ENCODE results near the gene UBA3.

The UBA3 gene

DNA sequence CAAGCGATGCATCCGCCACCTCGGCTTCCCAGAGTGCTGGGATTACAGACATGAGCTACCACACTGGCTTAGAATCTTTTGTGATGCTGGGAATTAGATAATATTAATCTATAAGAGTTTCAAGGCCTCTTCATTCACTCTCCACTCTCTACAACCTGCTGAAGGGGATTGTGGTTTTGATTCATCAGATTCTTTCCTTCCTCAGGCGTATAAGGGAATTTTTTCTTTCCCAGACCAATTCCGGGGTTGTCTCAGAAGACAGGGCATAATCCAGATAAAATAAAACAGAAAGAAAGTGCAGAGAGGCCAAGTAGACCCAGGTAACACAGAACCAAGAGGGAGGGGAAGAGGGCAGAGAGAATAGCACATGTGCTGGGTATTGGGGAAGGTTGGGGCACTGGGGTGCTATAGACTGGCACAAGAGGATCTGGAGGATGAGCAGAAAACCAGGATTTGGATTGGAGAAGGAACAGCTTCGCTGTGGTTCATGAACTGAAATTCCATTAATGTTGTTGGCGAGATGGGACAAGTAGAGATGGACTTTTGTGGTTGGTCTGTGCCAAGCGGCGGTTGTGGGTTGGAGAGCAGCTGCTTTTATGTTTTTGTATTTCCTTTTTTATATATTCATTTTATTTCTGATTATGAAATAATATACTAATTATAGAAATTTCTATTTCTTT, 17.4 kb upstream of the UBA3 start:
- no peak for FAIRE-seq

DNA sequence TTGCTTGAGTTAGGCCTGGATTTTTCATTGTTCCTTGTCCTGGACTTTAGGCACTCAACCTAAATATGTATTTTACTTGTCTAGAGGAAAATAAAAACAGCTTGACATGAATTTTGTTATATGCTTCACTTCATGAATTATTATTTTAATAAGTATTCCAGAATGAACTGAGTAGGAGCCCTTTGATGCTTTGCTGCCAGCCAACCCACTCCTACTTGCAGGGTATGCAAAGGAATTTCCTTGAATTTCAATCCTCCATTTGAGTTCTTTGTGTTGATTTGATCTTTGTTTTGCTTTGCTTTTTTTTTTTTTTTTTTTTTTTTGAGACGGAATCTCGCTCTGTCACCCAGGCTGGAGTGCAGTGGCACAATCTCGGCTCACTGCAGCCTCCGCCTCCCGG, 16.1 kb upstream of the UBA3 start:
- no peak for FAIRE-seq

GRCh38 chr3:69095636-69096035, 15.5 kb upstream of the UBA3 start:
- no peak for FAIRE-seq

GRCh38 chr3:69094467-69095205, 14.5 kb upstream of the UBA3 start:
- no peak for FAIRE-seq

DNA sequence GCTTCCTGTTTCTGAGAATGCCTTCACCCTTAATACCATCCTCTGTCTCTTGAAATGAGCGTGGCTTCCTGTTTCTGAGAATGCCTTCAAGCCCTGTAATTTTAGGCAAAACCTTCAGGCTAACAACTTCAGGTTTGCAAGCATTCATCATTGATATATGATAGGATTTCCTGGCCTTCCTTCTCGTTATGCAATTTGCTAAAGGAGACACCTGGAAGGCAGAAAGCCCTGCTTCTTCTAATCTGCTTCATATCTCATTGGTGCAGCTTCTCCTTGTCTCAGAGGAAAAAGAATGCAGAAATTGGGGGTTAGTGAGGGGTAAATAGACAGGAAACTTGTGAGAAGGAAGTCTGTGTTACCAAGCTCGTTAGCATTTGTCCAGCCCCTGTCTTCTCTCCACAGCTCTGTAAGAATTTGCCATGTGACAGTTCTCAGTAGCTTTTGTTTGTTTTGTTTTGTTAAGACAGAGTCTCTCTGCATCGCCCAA, 11.9 kb upstream of the UBA3 start:
- FAIRE-seq = no peak

- no peak for FAIRE-seq
Measured at GRCh38 chr3:69091389-69092029, 11.3 kb upstream of the UBA3 start.

DNA sequence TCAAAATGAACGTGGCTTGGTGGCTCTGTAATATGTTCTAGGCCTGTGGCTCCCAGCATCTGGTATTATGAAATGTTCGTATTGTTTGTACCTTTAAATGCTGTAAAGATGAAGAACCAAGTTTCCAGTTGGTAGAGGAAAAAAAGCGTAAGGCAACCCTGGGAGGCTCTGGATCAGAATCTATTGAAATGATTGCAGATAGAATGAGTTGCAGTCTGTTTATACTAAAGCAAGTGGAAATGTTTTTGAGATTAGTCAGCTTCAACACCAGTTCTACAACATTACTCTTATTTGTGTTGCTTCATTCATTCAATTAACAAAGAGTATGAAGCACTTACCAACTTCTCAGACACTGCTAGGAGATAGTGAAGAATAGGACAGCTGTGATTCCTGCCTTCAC, 9.9 kb upstream of the UBA3 start:
- FAIRE-seq = no peak

- FAIRE-seq = no peak
Measured at GRCh38 chr3:69088063-69088462, 7.9 kb upstream of the UBA3 start.

GRCh38 chr3:69087030-69087791, 7.0 kb upstream of the UBA3 start:
- FAIRE-seq = no peak

DNA sequence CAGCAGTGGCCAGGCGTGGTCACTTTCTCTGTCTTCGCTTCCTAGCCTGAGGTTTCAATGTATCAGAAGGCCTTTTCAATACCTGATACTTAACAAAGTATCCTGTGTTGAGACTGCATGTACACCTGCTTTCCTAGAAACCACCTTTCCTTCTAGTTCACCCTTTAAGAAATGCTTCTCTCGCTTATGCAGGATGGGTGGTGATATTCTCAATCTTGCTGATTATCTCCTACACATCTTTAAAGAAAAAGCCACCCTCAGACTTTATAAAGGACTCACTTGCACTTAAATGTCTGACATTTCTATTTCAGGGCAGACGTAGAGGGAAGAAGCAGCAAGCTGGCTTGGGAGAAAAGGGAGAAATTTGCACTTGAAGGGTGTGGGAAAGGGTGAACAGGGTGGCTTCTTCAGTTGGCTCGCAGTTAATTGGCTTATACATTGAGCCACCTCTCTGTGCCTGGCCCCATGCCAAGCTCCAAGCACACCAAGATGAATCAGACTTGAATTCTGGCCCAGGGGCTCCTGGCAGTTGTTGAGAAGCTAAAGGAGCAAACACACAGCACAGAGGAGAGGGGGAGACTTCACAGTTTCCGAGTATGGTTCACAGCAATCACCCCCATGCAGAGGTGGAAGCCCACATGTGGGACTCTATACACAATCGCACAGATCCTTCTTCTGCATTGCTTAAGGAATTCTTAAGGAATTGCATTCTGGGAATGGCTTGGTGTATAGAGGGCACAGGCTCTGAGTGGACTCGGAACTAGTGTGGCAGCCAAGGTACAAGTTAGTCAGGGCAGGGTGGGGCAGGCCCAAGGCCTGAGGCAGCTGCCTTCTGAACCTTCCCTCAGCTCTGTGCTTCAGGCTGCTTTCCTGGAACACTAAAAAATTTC, 5.9 kb upstream of the UBA3 start:
- no peak for FAIRE-seq

- no peak for FAIRE-seq
Measured at GRCh38 chr3:69085168-69085832, 5.1 kb upstream of the UBA3 start.

DNA sequence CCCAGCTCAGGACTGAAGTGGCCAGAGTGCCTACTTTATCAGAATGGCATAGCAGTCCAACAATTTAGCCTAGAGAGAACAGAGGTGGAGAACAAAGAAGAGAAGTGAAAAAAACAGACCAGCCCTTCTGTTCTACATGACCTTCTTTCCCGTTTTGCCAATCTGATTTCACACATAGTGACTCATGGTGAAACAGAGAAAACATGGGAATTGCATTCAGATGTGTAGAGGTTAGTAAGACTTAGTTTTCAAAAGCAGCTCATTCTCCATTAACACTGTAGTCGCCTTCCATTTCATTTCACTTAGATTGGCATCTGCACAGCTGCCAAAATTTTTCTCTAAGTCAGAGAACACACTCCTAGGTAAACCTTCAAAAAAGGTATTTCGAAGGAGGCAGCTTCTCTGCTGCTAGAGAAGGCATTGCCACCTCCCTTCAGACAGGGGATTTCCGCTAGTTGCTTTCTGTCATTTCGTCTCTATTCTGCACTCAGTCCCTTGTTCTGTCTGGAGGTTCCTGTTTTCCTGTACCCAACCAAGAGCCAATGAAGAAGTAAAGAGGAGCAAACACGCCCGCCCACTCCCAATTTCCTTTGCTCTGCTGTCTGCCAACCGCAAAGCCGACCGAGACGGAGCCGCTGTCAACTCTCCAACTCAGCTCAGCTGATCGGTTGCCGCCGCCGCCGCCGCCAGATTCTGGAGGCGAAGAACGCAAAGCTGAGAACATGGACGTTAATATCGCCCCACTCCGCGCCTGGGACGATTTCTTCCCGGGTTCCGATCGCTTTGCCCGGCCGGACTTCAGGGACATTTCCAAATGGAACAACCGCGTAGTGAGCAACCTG, 4.4 kb upstream of the UBA3 start, which contains the start of gene ARL6IP5:
ARL6IP5 (plus strand) TSS at position 612 of the 842 bp plus-strand sequence; CDS start at position 723, 111 bp downstream.
- peak; percentile 82 for FAIRE-seq

DNA sequence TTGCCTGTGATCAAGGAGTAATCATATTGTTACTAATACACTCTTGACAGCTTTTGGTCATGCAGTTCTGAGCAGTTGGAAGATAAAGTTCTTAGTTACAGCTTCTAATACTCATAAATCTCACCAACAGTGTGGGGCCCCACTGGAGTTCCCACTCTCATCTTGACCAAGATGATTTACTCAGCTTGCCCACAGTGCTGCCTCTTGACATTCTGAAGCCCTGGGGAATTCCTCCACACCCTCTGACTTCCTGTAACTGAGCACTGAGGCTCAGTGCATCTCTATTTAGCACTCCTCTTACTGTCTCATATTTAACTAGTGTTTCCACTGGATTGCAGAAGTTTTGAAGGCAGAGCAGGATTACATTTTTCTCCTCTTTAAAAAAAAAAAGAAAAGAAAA, 2.6 kb upstream of the UBA3 start:
- FAIRE-seq = no peak

DNA sequence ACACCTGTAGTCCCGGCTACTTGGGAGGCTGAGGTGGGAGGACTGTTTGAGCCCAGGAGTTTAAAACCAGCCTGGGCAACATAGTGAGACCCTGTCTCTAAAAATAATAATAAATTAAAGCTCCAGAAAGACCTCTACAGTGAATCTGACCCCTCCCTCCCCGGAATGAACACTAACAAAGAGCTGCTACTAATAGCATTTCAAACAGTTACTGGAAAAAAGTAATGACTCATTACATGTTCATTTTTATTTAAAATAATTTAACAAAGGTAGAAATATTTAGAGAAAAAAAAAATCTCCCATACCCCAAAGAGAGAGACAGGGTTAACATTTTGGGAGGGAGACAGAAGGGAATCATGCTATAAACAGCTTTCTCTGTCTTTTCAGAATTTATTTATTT, 2.2 kb upstream of the UBA3 start:
- FAIRE-seq = no peak

DNA sequence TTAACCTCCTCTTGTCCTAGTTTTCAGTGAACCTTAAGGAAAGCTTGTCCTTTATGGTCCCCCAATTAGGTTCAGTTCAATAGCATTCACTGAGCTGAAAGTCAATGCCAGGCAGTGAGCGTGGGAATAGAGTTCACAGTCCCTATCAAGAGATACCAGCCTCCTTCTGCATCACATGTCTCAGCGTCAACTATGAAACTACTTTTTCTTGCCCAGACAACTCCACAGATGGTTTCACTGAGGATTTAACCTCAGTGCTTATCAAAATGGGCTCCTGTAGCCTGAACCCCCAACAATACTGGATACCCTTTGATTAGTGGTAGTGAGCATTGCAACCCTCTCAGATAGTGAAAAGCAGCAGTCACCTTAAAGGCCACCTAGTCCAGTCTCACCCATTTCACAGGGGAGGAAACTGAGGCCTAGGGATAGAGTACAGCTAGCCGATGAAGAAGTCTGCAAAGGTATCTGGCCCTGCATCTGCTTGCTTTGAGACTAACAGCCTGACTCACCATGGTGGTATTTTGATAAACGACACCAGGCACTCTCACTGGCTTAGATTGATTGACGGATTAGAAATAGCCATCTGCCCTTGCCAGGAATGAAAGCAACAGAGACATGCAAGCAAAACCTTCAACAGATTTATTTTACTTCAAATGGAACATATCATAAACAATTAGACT, 1.6 kb upstream of the UBA3 start:
- no peak for FAIRE-seq

- no peak for FAIRE-seq
Measured at GRCh38 chr3:69079269-69080159, 651 bp downstream of the UBA3 start.

DNA sequence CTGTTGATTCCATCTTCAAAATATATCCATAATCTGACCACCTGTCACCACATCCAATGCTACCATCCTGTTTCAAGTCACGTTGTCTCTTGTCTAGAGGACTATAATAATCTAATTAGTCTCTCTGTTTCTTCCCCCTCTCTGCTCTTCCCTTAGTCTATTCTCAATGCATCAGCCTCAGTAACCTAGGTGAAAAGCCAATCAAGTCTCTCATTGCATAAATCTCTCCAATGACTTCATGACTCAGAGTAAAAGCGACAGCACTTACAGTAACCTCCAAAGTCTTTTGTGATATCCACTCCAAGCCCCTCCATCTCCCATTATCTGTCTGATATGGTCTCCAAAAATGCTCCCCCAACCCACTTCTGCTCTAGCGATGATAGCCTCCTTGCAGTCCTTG, 7.2 kb downstream of the UBA3 start:
- FAIRE-seq = no peak

DNA sequence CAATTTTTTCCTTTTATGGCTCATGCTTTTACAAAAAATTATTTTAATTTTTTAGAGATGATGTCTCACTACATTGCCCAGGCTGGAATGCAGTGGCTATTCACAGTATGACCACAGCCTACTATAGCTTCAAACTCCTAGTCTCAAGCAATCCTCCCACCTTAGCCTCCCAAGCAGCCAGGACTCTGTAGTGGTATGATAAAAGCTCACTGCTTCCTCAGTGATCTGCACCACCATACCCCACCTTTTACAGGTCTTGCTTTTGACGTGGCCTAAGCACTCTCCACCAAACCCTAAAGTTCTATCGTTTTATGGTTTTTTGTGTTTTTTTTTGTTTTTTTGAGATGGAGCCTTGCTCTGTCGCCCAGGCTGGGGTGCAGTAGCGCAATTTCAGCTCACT, 14.0 kb downstream of the UBA3 start:
- no peak for FAIRE-seq
